HepG2 (cell line): Measurements from ENCODE around the gene MST1.

Experiments used
- FOXA1 ChIP-seq, 2 experiments: fragments of 450-650 bp in 1 of 2; sonication (generic) in 1 of 2; formaldehyde crosslinking in 1 of 2; IDR thresholded peaks; 2 replicates each; pipeline versions ENCODE4 v1.4.0 to v1.6.1; 2016 to 2020; ENCODE audit warnings: missing genetic modification reagents in 1 of 2
- TF ChIP-seq, protein P1 (sequence below): fragments of 450-650 bp; IDR thresholded peaks from 2 replicates; pipeline ENCODE4 v1.6.1; 2017

DNA sequence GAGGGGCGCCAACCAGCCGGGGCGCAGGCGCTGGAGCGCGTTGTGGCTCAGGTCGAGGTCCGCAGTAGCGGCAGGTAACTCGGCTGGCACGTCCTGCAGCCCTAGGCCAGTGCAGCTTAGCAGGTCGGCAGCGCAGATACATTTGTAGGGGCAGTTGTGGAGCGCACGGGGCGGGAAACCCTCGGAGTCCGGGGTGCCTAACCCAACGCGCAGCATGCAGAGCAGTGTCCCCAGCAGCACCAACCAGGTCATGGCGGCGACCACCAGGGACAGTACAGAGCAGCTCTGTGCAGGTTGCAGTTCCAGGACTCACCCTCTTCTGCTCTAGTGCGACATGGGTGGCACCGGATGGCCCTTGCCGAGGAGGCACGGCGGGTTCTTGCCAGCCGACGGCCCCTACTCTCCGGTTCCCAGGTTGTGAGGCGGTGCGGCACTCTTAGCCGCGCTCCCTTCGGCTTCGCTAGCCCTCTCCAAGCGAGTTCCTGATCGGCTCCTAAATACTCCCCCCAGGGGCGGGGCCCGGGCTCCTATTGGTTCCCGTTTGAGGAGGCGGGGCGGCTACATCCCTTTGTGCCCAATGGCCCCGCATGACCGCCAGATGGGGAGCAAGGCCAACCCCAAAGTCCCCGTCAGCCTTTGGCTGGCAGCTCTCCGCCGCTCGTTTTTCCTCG, 30.1 kb upstream of the MST1 start, which contains the start of gene AMIGO3:
- TF ChIP-seq FOXA1 (IDR thresholded peaks at IDR 0.05): no peak
- no peak for TF ChIP-seq FOXA1 (CRISPR knock-in tag; IDR thresholded peaks at IDR 0.05)
- TF ChIP-seq, protein P1, sequence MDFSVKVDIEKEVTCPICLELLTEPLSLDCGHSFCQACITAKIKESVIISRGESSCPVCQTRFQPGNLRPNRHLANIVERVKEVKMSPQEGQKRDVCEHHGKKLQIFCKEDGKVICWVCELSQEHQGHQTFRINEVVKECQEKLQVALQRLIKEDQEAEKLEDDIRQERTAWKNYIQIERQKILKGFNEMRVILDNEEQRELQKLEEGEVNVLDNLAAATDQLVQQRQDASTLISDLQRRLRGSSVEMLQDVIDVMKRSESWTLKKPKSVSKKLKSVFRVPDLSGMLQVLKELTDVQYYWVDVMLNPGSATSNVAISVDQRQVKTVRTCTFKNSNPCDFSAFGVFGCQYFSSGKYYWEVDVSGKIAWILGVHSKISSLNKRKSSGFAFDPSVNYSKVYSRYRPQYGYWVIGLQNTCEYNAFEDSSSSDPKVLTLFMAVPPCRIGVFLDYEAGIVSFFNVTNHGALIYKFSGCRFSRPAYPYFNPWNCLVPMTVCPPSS: no peak
